Nucleus accumbens (tissue), 56 donors: ENCODE data around the gene MYOG.

Source experiments
- DNase-seq, 56 donors: peaks; one replicate each; lab custom pipeline; 2025; lab: John Stamatoyannopoulos, UW

Gene MYOG

GRCh38 chr1:203120325-203121153 lies 34.7 kb upstream of the MYOG start:
- no peak for DNase-seq

GRCh38 chr1:203117611-203118575 lies 32.1 kb upstream of the MYOG start:
- peak in 41 of 56 donors; percentile 25 to 85 (median 52) for DNase-seq

GRCh38 chr1:203116091-203116820 lies 30.4 kb upstream of the MYOG start:
- DNase-seq, result no peak

- no peak for DNase-seq
Observed at GRCh38 chr1:203114202-203114601, 28.4 kb upstream of the MYOG start.

- no peak for DNase-seq
Observed at GRCh38 chr1:203113308-203113707, 27.5 kb upstream of the MYOG start.

GRCh38 chr1:203112475-203112874 lies 26.7 kb upstream of the MYOG start:
- DNase-seq, result no peak

GRCh38 chr1:203104789-203105390 lies 19.1 kb upstream of the MYOG start:
- no peak for DNase-seq

GRCh38 chr1:203103829-203104495 lies 18.1 kb upstream of the MYOG start:
- no peak for DNase-seq

- DNase-seq, result no peak
Observed at GRCh38 chr1:203103216-203103615, 17.4 kb upstream of the MYOG start.

- no peak for DNase-seq
Observed at GRCh38 chr1:203101813-203102634, 16.2 kb upstream of the MYOG start.

GRCh38 chr1:203100516-203100869 lies 14.7 kb upstream of the MYOG start:
- DNase-seq, result no peak

- DNase-seq, result no peak
Observed at GRCh38 chr1:203099805-203100515, 14.1 kb upstream of the MYOG start.

- no peak for DNase-seq
Observed at GRCh38 chr1:203098914-203099520, 13.2 kb upstream of the MYOG start.

GRCh38 chr1:203098445-203098844 lies 12.6 kb upstream of the MYOG start:
- no peak for DNase-seq

- DNase-seq, result no peak
Observed at GRCh38 chr1:203097001-203097400, 11.2 kb upstream of the MYOG start.

- no peak for DNase-seq
Observed at GRCh38 chr1:203096566-203096965, 10.8 kb upstream of the MYOG start.

- no peak for DNase-seq
Observed at GRCh38 chr1:203095061-203095690, 9.4 kb upstream of the MYOG start.
